Lower lobe of right lung (tissue), 2 donors: Measurements from ENCODE around the gene ARHGAP10. TPM values are rescaled to one million over a fixed set of nuclear protein-coding genes. Genes with fewer than 3 reads are reported as not detected.

Source experiments
- ATAC-seq, 2 donors: fragments of 200-7000 bp; cut with Tn5 transposase; one replicate each; pipeline ENCODE4 v1.9.1; 2020 to 2022; ENCODE audit warnings: mild to moderate bottlenecking in 2 of 2, moderate library complexity in 2 of 2
- DNase-seq: peaks from one replicate; pipeline ENCODE4 v3.0.0-alpha.2; 2020
- H3K27ac ChIP-seq: fragments of 200-600 bp; one replicate; pipeline ENCODE4 v1.8.0; 2022
- H3K27me3 ChIP-seq: fragments of 200-600 bp; one replicate; pipeline ENCODE4 v1.8.0; 2022; ENCODE audit warnings: low read depth
- H3K36me3 ChIP-seq: fragments of 200-600 bp; one replicate; pipeline ENCODE4 v1.8.0; 2022; ENCODE audit warnings: mild to moderate bottlenecking
- H3K4me1 ChIP-seq: fragments of 200-600 bp; one replicate; pipeline ENCODE4 v1.8.0; 2022
- H3K4me3 ChIP-seq: fragments of 200-600 bp; one replicate; pipeline ENCODE4 v1.8.0; 2022; ENCODE audit warnings: mild to moderate bottlenecking
- H3K9me3 ChIP-seq: fragments of 200-600 bp; one replicate; pipeline ENCODE4 v1.8.0; 2022
- intact Hi-C: fragments of 100-400 bp; cut with DNase I; formaldehyde crosslinking; loops from one replicate; pipeline ENCODE4 v1.11.0; 2022
- total RNA-seq: library from RNA; stranded (reverse); fragmentation: NEBNext Ultra II Directional; extraction: Animal tissue kit (Norgen Biotek cat#: 25700); gene quantifications from one replicate; pipeline ENCODE4 v1.2.1, GENCODE V29; 2021
- TF ChIP-seq, protein P1 (sequence below): fragments of 200-600 bp; IDR thresholded peaks from one replicate; pipeline ENCODE4 v1.8.0; 2022; ENCODE audit warnings: antibody characterized with exemption, mild to moderate bottlenecking
- donor health status: DM: no; HTN: yes; CAD: no; lungs with severe emphysema.

Gene ARHGAP10
- total RNA-seq, 1 donor from 2014 or later = 26.4 TPM

DNA sequence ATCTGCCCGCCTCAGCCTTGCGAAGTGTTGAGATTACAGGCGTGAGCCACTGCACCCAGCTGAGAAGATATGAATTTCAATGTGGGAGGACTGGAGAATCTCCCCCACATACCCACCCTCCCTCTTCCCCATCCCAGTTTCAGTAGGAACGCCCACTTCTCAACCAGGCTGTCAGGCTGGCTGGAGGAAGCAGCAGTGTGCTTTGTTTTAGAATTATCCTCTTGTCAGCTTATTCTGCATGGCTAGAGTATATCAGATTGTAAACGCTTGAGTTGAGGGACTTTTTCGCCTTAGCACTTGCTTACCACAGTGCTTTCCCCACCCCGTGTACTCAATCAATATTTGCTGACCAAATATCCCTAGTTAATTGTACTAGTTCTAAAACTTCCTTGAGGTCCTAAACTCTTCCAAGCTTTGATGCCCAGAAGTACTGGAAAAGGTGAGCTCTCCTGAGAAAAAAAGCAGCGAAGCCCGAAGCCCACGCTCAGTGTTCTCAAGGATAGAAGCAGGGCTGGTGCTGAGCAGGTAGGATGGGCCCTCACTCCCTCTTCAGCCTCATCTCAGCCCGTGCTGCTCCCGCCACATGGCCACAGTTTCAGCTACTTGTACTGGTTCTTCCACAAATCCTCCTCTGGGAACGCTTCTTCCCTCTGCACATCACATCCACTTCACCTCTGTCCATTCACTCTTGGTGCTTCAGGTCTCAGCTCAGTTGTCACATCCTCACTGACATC, 7.3 kb upstream of the ARHGAP10 start:
- intact Hi-C loops = no loop called here
- H3K27ac ChIP-seq = no peak overlapping the region
- TF ChIP-seq, protein P1, sequence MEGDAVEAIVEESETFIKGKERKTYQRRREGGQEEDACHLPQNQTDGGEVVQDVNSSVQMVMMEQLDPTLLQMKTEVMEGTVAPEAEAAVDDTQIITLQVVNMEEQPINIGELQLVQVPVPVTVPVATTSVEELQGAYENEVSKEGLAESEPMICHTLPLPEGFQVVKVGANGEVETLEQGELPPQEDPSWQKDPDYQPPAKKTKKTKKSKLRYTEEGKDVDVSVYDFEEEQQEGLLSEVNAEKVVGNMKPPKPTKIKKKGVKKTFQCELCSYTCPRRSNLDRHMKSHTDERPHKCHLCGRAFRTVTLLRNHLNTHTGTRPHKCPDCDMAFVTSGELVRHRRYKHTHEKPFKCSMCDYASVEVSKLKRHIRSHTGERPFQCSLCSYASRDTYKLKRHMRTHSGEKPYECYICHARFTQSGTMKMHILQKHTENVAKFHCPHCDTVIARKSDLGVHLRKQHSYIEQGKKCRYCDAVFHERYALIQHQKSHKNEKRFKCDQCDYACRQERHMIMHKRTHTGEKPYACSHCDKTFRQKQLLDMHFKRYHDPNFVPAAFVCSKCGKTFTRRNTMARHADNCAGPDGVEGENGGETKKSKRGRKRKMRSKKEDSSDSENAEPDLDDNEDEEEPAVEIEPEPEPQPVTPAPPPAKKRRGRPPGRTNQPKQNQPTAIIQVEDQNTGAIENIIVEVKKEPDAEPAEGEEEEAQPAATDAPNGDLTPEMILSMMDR = no peak
- no peaks in the 10 kb centered on the region for H3K9me3 ChIP-seq
- H3K4me1 ChIP-seq = no peaks in the 10 kb centered on the region
- no peak overlapping the region for H3K4me3 ChIP-seq
- no peak for DNase-seq
- H3K36me3 ChIP-seq = no peaks in the 10 kb centered on the region
- peak in 1 of 2 donors; percentile 29 for ATAC-seq
- H3K27me3 ChIP-seq = no peaks in the 10 kb centered on the region

GRCh38 chr4:147725673-147726072, 6.2 kb upstream of the ARHGAP10 start:
- DNase-seq (no peak), ATAC-seq (no peak)
- intact Hi-C loops = no loop called here
- H3K9me3 ChIP-seq = no peaks in the 10 kb centered on the region
- no peaks in the 10 kb centered on the region for H3K4me1 ChIP-seq
- no peaks in the 10 kb centered on the region for H3K36me3 ChIP-seq
- no peak overlapping the region for H3K4me3 ChIP-seq
- H3K27ac ChIP-seq = no peak overlapping the region
- TF ChIP-seq, protein P1 = no peak
- H3K27me3 ChIP-seq = no peaks in the 10 kb centered on the region

- Histone ChIP-seq H3K4me3 (no peak overlapping the region), H3K36me3 (no peaks in the 10 kb centered on the region), H3K9me3 (no peaks in the 10 kb centered on the region), H3K27me3 (no peaks in the 10 kb centered on the region), H3K27ac (no peak overlapping the region), H3K4me1 (no peaks in the 10 kb centered on the region)
- no peak for ATAC-seq
- TF ChIP-seq, protein P1 = no peak
- no peak for DNase-seq
- intact Hi-C loops = no loop called here
Observed at GRCh38 chr4:147727476-147728028, 4.3 kb upstream of the ARHGAP10 start.

DNA sequence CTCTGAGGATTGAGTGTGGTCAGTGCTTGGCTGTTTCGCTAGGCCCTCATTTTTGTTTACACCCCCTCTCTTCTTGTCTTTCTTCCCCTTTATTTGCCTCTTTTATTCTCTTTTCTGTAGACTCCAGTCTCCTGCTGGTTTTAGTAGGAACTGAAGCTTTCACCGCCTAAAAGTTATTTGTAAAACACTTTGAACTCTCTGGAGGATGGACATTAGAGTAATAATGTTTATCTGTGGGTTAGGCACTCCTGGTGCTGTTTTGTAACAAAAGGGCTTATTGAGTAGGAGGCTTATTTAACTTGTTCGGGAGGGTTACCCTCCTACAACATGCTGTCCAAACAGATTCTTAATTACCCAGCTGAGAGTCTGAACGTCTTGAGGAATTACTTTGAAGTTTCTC, 1.6 kb upstream of the ARHGAP10 start:
- ATAC-seq = no peak
- intact Hi-C loops = no loop called here
- TF ChIP-seq, protein P1 = no peak

GRCh38 chr4:147732518-147733235, 789 bp downstream of the ARHGAP10 start:
- H3K4me1 ChIP-seq = peaks cover 38% of the 10 kb centered on the region
- DNase-seq (peak; percentile 48), ATAC-seq (peak; percentile 79 to 80)
- TF ChIP-seq, protein P1 = no peak
- H3K36me3 ChIP-seq = no peaks in the 10 kb centered on the region
- no peaks in the 10 kb centered on the region for H3K9me3 ChIP-seq
- H3K27me3 ChIP-seq = no peaks in the 10 kb centered on the region
- intact Hi-C loops = no loop called here
- H3K27ac ChIP-seq = peak overlapping the region; percentile 88
- peak overlapping the region; percentile 86 for H3K4me3 ChIP-seq

More for the DNA sequence above, 1.6 kb upstream of the ARHGAP10 start:
- no peak for DNase-seq
- Histone ChIP-seq H3K4me3 (no peak overlapping the region), H3K27ac (no peak overlapping the region), H3K4me1 (peaks cover 25% of the 10 kb centered on the region), H3K27me3 (no peaks in the 10 kb centered on the region), H3K9me3 (no peaks in the 10 kb centered on the region), H3K36me3 (no peaks in the 10 kb centered on the region)
